Effector memory CD4-positive, alpha-beta T cell (primary cell): Measurements from ENCODE around the gene TBXAS1.

Experiments
- DNase-seq, 3 donors: peaks; one replicate each; pipeline ENCODE4 v3.0.0-alpha.2; 2020
- H3K27ac ChIP-seq: 2 replicates; pipeline ENCODE4 v1.7.0; 2013; ENCODE audit warnings: mild to moderate bottlenecking, low read length, moderate library complexity; ENCODE audit not compliant: insufficient read depth, poor library complexity, severe bottlenecking
- H3K27me3 ChIP-seq: replicated peaks from 2 replicates; pipeline ENCODE4 v1.7.0; 2013; ENCODE audit warnings: mild to moderate bottlenecking, low read length; ENCODE audit not compliant: insufficient read depth, control insufficient read depth, poor library complexity, severe bottlenecking
- H3K36me3 ChIP-seq: 2 replicates; pipeline ENCODE4 v1.7.0; 2013; ENCODE audit warnings: mild to moderate bottlenecking, low read length, moderate library complexity; ENCODE audit not compliant: control insufficient read depth, insufficient read depth
- H3K4me1 ChIP-seq: 2 replicates; pipeline ENCODE4 v1.7.0; 2013; ENCODE audit warnings: low read length, mild to moderate bottlenecking; ENCODE audit not compliant: control insufficient read depth, insufficient read depth, poor library complexity, severe bottlenecking
- H3K4me3 ChIP-seq: 2 replicates; pipeline ENCODE4 v1.7.0; 2013; ENCODE audit warnings: low read length, low read depth, mild to moderate bottlenecking; ENCODE audit not compliant: insufficient read depth, poor library complexity, severe bottlenecking
- H3K9me3 ChIP-seq: 2 replicates; pipeline ENCODE4 v1.7.0; 2013; ENCODE audit warnings: mild to moderate bottlenecking, low read length, moderate library complexity; ENCODE audit not compliant: control insufficient read depth

The TBXAS1 gene

GRCh38 chr7:139908792-139909191 lies 79.7 kb downstream of the TBXAS1 start:
- no peaks in the 10 kb centered on the region for H3K36me3 ChIP-seq
- no peak overlapping the region for H3K27ac ChIP-seq
- no peaks in the 10 kb centered on the region for H3K9me3 ChIP-seq
- no peak for DNase-seq
- no peaks in the 10 kb centered on the region for H3K27me3 ChIP-seq
- no peak overlapping the region for H3K4me3 ChIP-seq
- no peaks in the 10 kb centered on the region for H3K4me1 ChIP-seq

GRCh38 chr7:139909379-139910050 lies 80.5 kb downstream of the TBXAS1 start:
- Histone ChIP-seq H3K4me1 (no peaks in the 10 kb centered on the region), H3K27ac (no peak overlapping the region), H3K9me3 (no peaks in the 10 kb centered on the region), H3K27me3 (no peaks in the 10 kb centered on the region), H3K4me3 (no peak overlapping the region), H3K36me3 (no peaks in the 10 kb centered on the region)
- no peak for DNase-seq

- Histone ChIP-seq H3K36me3 (no peaks in the 10 kb centered on the region), H3K4me1 (no peaks in the 10 kb centered on the region), H3K27me3 (no peaks in the 10 kb centered on the region), H3K4me3 (no peak overlapping the region), H3K9me3 (no peaks in the 10 kb centered on the region), H3K27ac (no peak overlapping the region)
- DNase-seq = no peak
These were observed 84.2 kb downstream of the TBXAS1 start for GRCh38 chr7:139913021-139913844.

- Histone ChIP-seq H3K27me3 (no peaks in the 10 kb centered on the region), H3K27ac (no peak overlapping the region), H3K9me3 (no peaks in the 10 kb centered on the region), H3K36me3 (no peaks in the 10 kb centered on the region), H3K4me1 (no peaks in the 10 kb centered on the region), H3K4me3 (no peak overlapping the region)
- no peak for DNase-seq
These were observed 84.7 kb downstream of the TBXAS1 start for GRCh38 chr7:139913845-139914135.

GRCh38 chr7:139914306-139915267 lies 85.5 kb downstream of the TBXAS1 start:
- Histone ChIP-seq H3K36me3 (no peaks in the 10 kb centered on the region), H3K4me3 (no peak overlapping the region), H3K27ac (no peak overlapping the region), H3K4me1 (no peaks in the 10 kb centered on the region), H3K27me3 (no peaks in the 10 kb centered on the region), H3K9me3 (no peaks in the 10 kb centered on the region)
- no peak for DNase-seq

- Histone ChIP-seq H3K27ac (no peak overlapping the region), H3K36me3 (no peaks in the 10 kb centered on the region), H3K4me3 (no peak overlapping the region), H3K9me3 (no peaks in the 10 kb centered on the region), H3K4me1 (no peaks in the 10 kb centered on the region), H3K27me3 (no peaks in the 10 kb centered on the region)
- no peak for DNase-seq
These were observed 86.3 kb downstream of the TBXAS1 start for GRCh38 chr7:139915268-139915863.

GRCh38 chr7:139915864-139916716 lies 87.0 kb downstream of the TBXAS1 start:
- H3K27me3 ChIP-seq = no peaks in the 10 kb centered on the region
- H3K27ac ChIP-seq = no peak overlapping the region
- peak in 2 of 3 donors; percentile 5 to 14 for DNase-seq
- H3K4me1 ChIP-seq = no peaks in the 10 kb centered on the region
- no peak overlapping the region for H3K4me3 ChIP-seq
- no peaks in the 10 kb centered on the region for H3K36me3 ChIP-seq
- no peaks in the 10 kb centered on the region for H3K9me3 ChIP-seq

GRCh38 chr7:139916717-139917395 lies 87.8 kb downstream of the TBXAS1 start:
- no peak for DNase-seq
- H3K27ac ChIP-seq = no peak overlapping the region
- no peaks in the 10 kb centered on the region for H3K36me3 ChIP-seq
- no peak overlapping the region for H3K4me3 ChIP-seq
- H3K9me3 ChIP-seq = no peaks in the 10 kb centered on the region
- no peaks in the 10 kb centered on the region for H3K27me3 ChIP-seq
- no peaks in the 10 kb centered on the region for H3K4me1 ChIP-seq

GRCh38 chr7:139917851-139918250 lies 88.8 kb downstream of the TBXAS1 start:
- Histone ChIP-seq H3K4me1 (no peaks in the 10 kb centered on the region), H3K4me3 (no peak overlapping the region), H3K9me3 (no peaks in the 10 kb centered on the region), H3K36me3 (no peaks in the 10 kb centered on the region), H3K27ac (no peak overlapping the region), H3K27me3 (no peaks in the 10 kb centered on the region)
- no peak for DNase-seq
